Glutamatergic neuron (in vitro differentiated cells): ENCODE measurements around the gene KIZ. TPM values are rescaled to one million over a fixed set of nuclear protein-coding genes. Genes with fewer than 3 reads are reported as not detected.

Experiments
- DNase-seq: peaks from one replicate; pipeline ENCODE4 v3.0.0; 2022
- H3K27ac Mint-ChIP-seq: one replicate; pipeline ENCODE4 v1.8.0; 2020; ENCODE audit warnings: mild to moderate bottlenecking, mixed read lengths, inconsistent platforms; ENCODE audit not compliant: unreplicated experiment
- H3K27me3 Mint-ChIP-seq: one replicate; pipeline ENCODE4 v1.8.0; 2020; ENCODE audit warnings: mild to moderate bottlenecking, moderate library complexity, mixed read lengths, inconsistent platforms; ENCODE audit not compliant: unreplicated experiment
- H3K36me3 Mint-ChIP-seq: one replicate; pipeline ENCODE4 v1.8.0; 2020; ENCODE audit warnings: mild to moderate bottlenecking, mixed read lengths, inconsistent platforms; ENCODE audit not compliant: unreplicated experiment
- H3K4me1 Mint-ChIP-seq: one replicate; pipeline ENCODE4 v1.8.0; 2020; ENCODE audit warnings: mild to moderate bottlenecking, low read depth, mixed read lengths, inconsistent platforms; ENCODE audit not compliant: unreplicated experiment
- H3K4me3 Mint-ChIP-seq: one replicate; pipeline ENCODE4 v1.8.0; 2020; ENCODE audit warnings: mild to moderate bottlenecking, mixed read lengths, inconsistent platforms; ENCODE audit not compliant: unreplicated experiment
- H3K9me3 Mint-ChIP-seq: one replicate; pipeline ENCODE4 v1.8.0; 2020; ENCODE audit warnings: mild to moderate bottlenecking, moderate library complexity, mixed read lengths, inconsistent platforms; ENCODE audit not compliant: unreplicated experiment
- CTCF ChIP-seq: fragments of 200-600 bp; sonication (generic); IDR thresholded peaks from one replicate; pipeline ENCODE4 v1.5.0; 2021; ENCODE audit not compliant: partially characterized antibody, unreplicated experiment
- total RNA-seq: library from RNA; stranded (reverse); fragmentation: NEBNext Ultra II Directional; extraction: Animal tissue kit (Norgen Biotek cat#: 25700); gene quantifications from one replicate; pipeline ENCODE4 v1.2.1, GENCODE V29; 2021; ENCODE audit not compliant: unreplicated experiment

The KIZ gene
- total RNA-seq, 1 donor from 2014 or later: 17.7 TPM

GRCh38 chr20:21143194-21143890 lies 17.5 kb downstream of the KIZ start:
- H3K9me3 Mint-ChIP-seq: no peaks in the 10 kb centered on the region
- no peak for TF ChIP-seq CTCF
- DNase-seq: no peak
- no peaks in the 10 kb centered on the region for H3K4me1 Mint-ChIP-seq
- H3K27me3 Mint-ChIP-seq: no peaks in the 10 kb centered on the region
- H3K36me3 Mint-ChIP-seq: no peaks in the 10 kb centered on the region
- H3K4me3 Mint-ChIP-seq: no peak overlapping the region
- H3K27ac Mint-ChIP-seq: no peak overlapping the region

- no peak overlapping the region for H3K4me3 Mint-ChIP-seq
- no peaks in the 10 kb centered on the region for H3K9me3 Mint-ChIP-seq
- DNase-seq: no peak
- no peak overlapping the region for H3K27ac Mint-ChIP-seq
- TF ChIP-seq CTCF: no peak
- H3K4me1 Mint-ChIP-seq: no peaks in the 10 kb centered on the region
- no peaks in the 10 kb centered on the region for H3K27me3 Mint-ChIP-seq
- H3K36me3 Mint-ChIP-seq: no peaks in the 10 kb centered on the region
Observed at GRCh38 chr20:21145424-21145823, 19.5 kb downstream of the KIZ start.

GRCh38 chr20:21146215-21146614 lies 20.3 kb downstream of the KIZ start:
- H3K4me3 Mint-ChIP-seq: no peak overlapping the region
- no peaks in the 10 kb centered on the region for H3K36me3 Mint-ChIP-seq

GRCh38 chr20:21147593-21147992 lies 21.7 kb downstream of the KIZ start:
- H3K4me3 Mint-ChIP-seq: no peak overlapping the region
- DNase-seq: no peak
- H3K27ac Mint-ChIP-seq: no peak overlapping the region
- H3K4me1 Mint-ChIP-seq: no peaks in the 10 kb centered on the region
- H3K9me3 Mint-ChIP-seq: no peaks in the 10 kb centered on the region
- H3K36me3 Mint-ChIP-seq: no peaks in the 10 kb centered on the region
- no peaks in the 10 kb centered on the region for H3K27me3 Mint-ChIP-seq
- TF ChIP-seq CTCF: no peak

More at GRCh38 chr20:21146215-21146614, 20.3 kb downstream of the KIZ start:
- no peak for TF ChIP-seq CTCF
- no peaks in the 10 kb centered on the region for H3K4me1 Mint-ChIP-seq
- DNase-seq: no peak
- H3K9me3 Mint-ChIP-seq: no peaks in the 10 kb centered on the region
- no peak overlapping the region for H3K27ac Mint-ChIP-seq
- H3K27me3 Mint-ChIP-seq: no peaks in the 10 kb centered on the region

- Mint-ChIP-seq H3K27ac (no peak overlapping the region), H3K4me3 (no peak overlapping the region), H3K27me3 (no peaks in the 10 kb centered on the region), H3K9me3 (no peaks in the 10 kb centered on the region), H3K36me3 (no peaks in the 10 kb centered on the region), H3K4me1 (no peaks in the 10 kb centered on the region)
- DNase-seq: no peak
- TF ChIP-seq CTCF: no peak
Observed at GRCh38 chr20:21149344-21149743, 23.5 kb downstream of the KIZ start.
